Neural crest cell (in vitro differentiated cells): ENCODE measurements around the gene PDE4A. TPM values are rescaled to one million over a fixed set of nuclear protein-coding genes. Genes with fewer than 3 reads are reported as not detected.

Experiments used
- DNase-seq: peaks from one replicate; pipeline ENCODE4 v3.0.0; 2021; ENCODE audit warnings: low read depth, mixed read lengths, low spot score
- H3K27ac Mint-ChIP-seq: one replicate; pipeline ENCODE4 v1.8.0; 2021; ENCODE audit warnings: mild to moderate bottlenecking, mixed read lengths; ENCODE audit not compliant: unreplicated experiment
- H3K27me3 Mint-ChIP-seq: 2 replicates; pipeline ENCODE4 v1.8.0; 2021; ENCODE audit warnings: low read depth, mild to moderate bottlenecking, mixed read lengths
- H3K36me3 Mint-ChIP-seq: 2 replicates; pipeline ENCODE4 v1.8.0; 2021; ENCODE audit warnings: low read depth, mild to moderate bottlenecking, mixed read lengths
- H3K4me1 Mint-ChIP-seq: 2 replicates; pipeline ENCODE4 v1.8.0; 2021; ENCODE audit warnings: mixed read lengths
- H3K4me3 Mint-ChIP-seq: one replicate; pipeline ENCODE4 v1.8.0; 2021; ENCODE audit warnings: mild to moderate bottlenecking, mixed read lengths
- H3K9me3 Mint-ChIP-seq: 2 replicates; pipeline ENCODE4 v1.8.0; 2021; ENCODE audit warnings: mixed read lengths
- CTCF ChIP-seq: fragments of 200-600 bp; sonication (generic); conservative IDR thresholded peaks from 2 replicates; pipeline ENCODE4 v1.5.0; 2021; ENCODE audit warnings: antibody characterized with exemption, mild to moderate bottlenecking
- total RNA-seq: library from RNA; stranded (reverse); gene quantifications from 2 replicates; pipeline ENCODE4 v1.2.1, GENCODE V29; 2021

Gene PDE4A
- total RNA-seq, 1 donor from 2014 or later = 1.5 TPM

- Mint-ChIP-seq H3K27ac (no peak overlapping the region), H3K4me1 (no peaks in the 10 kb centered on the region), H3K9me3 (no peaks in the 10 kb centered on the region), H3K36me3 (peaks cover 16% of the 10 kb centered on the region), H3K27me3 (no peaks in the 10 kb centered on the region), H3K4me3 (no peak overlapping the region)
- DNase-seq = no peak
- no peak for TF ChIP-seq CTCF
Observed at GRCh38 chr19:10486551-10486950, 66.2 kb downstream of the PDE4A start.

- no peaks in the 10 kb centered on the region for H3K9me3 Mint-ChIP-seq
- TF ChIP-seq CTCF = no peak
Observed at GRCh38 chr19:10491472-10492047, 71.2 kb downstream of the PDE4A start.

GRCh38 chr19:10497371-10497770, 77.0 kb downstream of the PDE4A start:
- no peak for TF ChIP-seq CTCF
- no peak for DNase-seq
- peaks cover 10% of the 10 kb centered on the region for H3K4me1 Mint-ChIP-seq
- H3K36me3 Mint-ChIP-seq = peaks cover 14% of the 10 kb centered on the region
- H3K27me3 Mint-ChIP-seq = no peaks in the 10 kb centered on the region
- H3K27ac Mint-ChIP-seq = no peak overlapping the region
- H3K9me3 Mint-ChIP-seq = no peaks in the 10 kb centered on the region
- peak overlapping the region; percentile 69 for H3K4me3 Mint-ChIP-seq

More at GRCh38 chr19:10491472-10492047, 71.2 kb downstream of the PDE4A start:
- Mint-ChIP-seq H3K4me1 (no peaks in the 10 kb centered on the region), H3K27ac (no peak overlapping the region), H3K4me3 (no peak overlapping the region), H3K27me3 (no peaks in the 10 kb centered on the region), H3K36me3 (peaks cover 15% of the 10 kb centered on the region)
- DNase-seq = no peak

GRCh38 chr19:10499550-10500246, 79.4 kb downstream of the PDE4A start:
- no peak for TF ChIP-seq CTCF
- Mint-ChIP-seq H3K27ac (no peak overlapping the region), H3K27me3 (no peaks in the 10 kb centered on the region), H3K9me3 (no peaks in the 10 kb centered on the region), H3K4me1 (peaks cover 10% of the 10 kb centered on the region), H3K36me3 (peaks cover 9% of the 10 kb centered on the region), H3K4me3 (peak overlapping the region; percentile 84)
- DNase-seq = no peak

GRCh38 chr19:10500247-10500592, 79.9 kb downstream of the PDE4A start:
- H3K4me1 Mint-ChIP-seq = peaks cover 10% of the 10 kb centered on the region
- peak overlapping the region; percentile 84 for H3K4me3 Mint-ChIP-seq
- no peak for DNase-seq
- no peak for TF ChIP-seq CTCF
- no peak overlapping the region for H3K27ac Mint-ChIP-seq
- H3K27me3 Mint-ChIP-seq = no peaks in the 10 kb centered on the region
- H3K36me3 Mint-ChIP-seq = peaks cover 9% of the 10 kb centered on the region
- H3K9me3 Mint-ChIP-seq = no peaks in the 10 kb centered on the region
